ENCODE measurements around the gene SLC3A2. TPM values are rescaled to one million over a fixed set of nuclear protein-coding genes. Genes with fewer than 3 reads are reported as not detected.

SLC3A2 gene
- total RNA-seq, 1 experiment from 2014 or later: 619 TPM

DNA sequence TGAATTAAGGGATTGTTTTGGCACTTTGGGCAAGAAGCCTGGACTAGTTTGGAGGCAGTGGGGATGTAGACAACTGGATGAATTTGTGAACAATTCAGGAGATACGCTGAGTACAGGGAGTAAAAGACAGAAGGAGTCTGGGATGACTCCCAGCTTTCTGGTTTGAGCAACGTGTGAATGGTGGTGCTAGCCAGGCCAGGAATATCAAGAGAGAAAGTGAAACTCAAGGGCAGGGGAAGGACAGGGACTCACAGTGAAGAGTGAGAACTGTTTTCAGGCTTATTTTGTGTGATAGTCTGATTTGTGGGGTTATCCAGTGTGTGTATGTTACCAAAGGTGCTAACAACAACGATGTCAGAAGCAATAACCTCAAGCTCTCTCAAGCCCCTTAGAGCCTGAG, 24.6 kb downstream of the SLC3A2 start:
- H4K20me1 ChIP-seq (ENCODE audit: insufficient read depth): no peaks in the 10 kb centered on the region
- H3K4me1 ChIP-seq (replicated peaks; ENCODE audit: insufficient read depth): 0 out of 2 replicates have a peak, but pooled peaks cover 7% of the 10 kb centered on the region
- peaks cover 64% of the 10 kb centered on the region for H3K27me3 ChIP-seq (ENCODE audit: insufficient read depth, low read depth)
- peak overlapping the region; percentile 27 for H3K4me2 ChIP-seq
- H3K9me3 ChIP-seq (ENCODE audit: insufficient read depth, low read depth): no peaks in the 10 kb centered on the region
- TF ChIP-seq EZH2 (IDR thresholded peaks at IDR 0.05; ENCODE audit: low read depth) (no peak), CTCF (conservative IDR thresholded peaks at IDR 0.05) (no peak)
- BruUV-seq (replicated peaks): no TSS peak
- no peaks in the 10 kb centered on the region for H3K79me2 ChIP-seq (ENCODE audit: low read depth)
- no peaks in the 10 kb centered on the region for H3K36me3 ChIP-seq (ENCODE audit: low read depth)
- H3K9me2 ChIP-seq (ENCODE audit: insufficient read depth): no peaks in the 10 kb centered on the region
- no peak overlapping the region for H3K27ac ChIP-seq
- intact Hi-C loops (cut with micrococcal nuclease; ENCODE audit: unreplicated experiment): loop anchor here (10.0 kb wide), 2 partner anchors 730 to 920 kb away; no protein-coding TSS in a partner anchor
- no peak overlapping the region for H3K4me3 ChIP-seq
- no peak for DNase-seq
- ChIA-PET CTCF (interaction anchor here (0.6 to 1.6 kb wide), 13 partner anchors 14 to 833 kb away, joined by 3 to 11 read pairs (median 3); no protein-coding TSS in a partner anchor), POLR2A (ENCODE audit: unreplicated experiment) (no interaction called here)
- no peaks in the 10 kb centered on the region for H3F3A ChIP-seq (ENCODE audit: insufficient read depth, low read depth)
- no peak overlapping the region for H2AFZ ChIP-seq

DNA sequence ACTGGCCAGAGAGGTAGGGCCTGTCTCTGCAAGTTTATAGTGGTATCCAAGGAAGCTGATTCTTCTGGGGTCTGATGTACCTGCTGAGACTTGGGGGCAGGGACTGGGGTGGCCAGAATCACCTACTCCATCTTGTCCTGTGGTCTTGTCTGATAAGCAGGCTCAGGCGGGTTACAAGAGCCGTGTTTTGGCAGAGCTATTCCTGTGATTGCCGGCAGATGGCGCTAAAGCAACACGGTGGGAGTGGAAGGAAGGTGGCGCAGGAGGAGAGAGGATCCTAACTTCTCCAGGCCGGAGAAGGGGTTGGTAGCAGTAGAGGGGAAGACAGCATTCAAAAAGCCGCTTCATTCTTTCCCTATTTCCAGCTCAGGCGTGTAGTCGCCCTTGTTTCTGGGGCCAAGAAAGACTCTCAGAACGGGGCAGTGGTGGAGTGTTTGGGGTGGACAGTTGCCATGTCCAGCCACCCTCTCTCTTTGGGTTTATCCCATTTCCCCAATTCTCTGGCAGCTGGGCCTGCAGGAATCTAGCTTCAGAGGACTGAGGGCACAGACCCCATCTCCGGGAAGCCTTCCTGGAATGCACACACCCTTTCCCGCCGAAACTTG, 25.3 kb downstream of the SLC3A2 start:
- BruUV-seq (replicated peaks): no TSS peak
- no peaks in the 10 kb centered on the region for H4K20me1 ChIP-seq (ENCODE audit: insufficient read depth)
- H3F3A ChIP-seq (ENCODE audit: insufficient read depth, low read depth): no peaks in the 10 kb centered on the region
- TF ChIP-seq CTCF (conservative IDR thresholded peaks at IDR 0.05): peak; percentile 99
- TF ChIP-seq EZH2 (IDR thresholded peaks at IDR 0.05; ENCODE audit: low read depth): no peak
- H2AFZ ChIP-seq: no peak overlapping the region
- no peaks in the 10 kb centered on the region for H3K9me3 ChIP-seq (ENCODE audit: insufficient read depth, low read depth)
- ChIA-PET POLR2A (ENCODE audit: unreplicated experiment) (interaction anchor here (0.7 kb wide), 1 partner anchor 65 kb away, joined by 5 read pairs; no protein-coding TSS in a partner anchor), CTCF (interaction anchor here (0.5 to 1.6 kb wide), 14 partner anchors 13 to 832 kb away, joined by 3 to 11 read pairs (median 4); no protein-coding TSS in a partner anchor)
- H3K9me2 ChIP-seq (ENCODE audit: insufficient read depth): no peaks in the 10 kb centered on the region
- 0 out of 2 replicates have a peak, but pooled peaks cover 7% of the 10 kb centered on the region for H3K4me1 ChIP-seq (replicated peaks; ENCODE audit: insufficient read depth)
- no peak overlapping the region for H3K4me3 ChIP-seq
- 0 out of 2 replicates have a peak overlapping the region, but pooled peaks have one; percentile 27 for H3K4me2 ChIP-seq
- H3K27me3 ChIP-seq (ENCODE audit: insufficient read depth, low read depth): peaks cover 62% of the 10 kb centered on the region
- peak; percentile 69 to 82 for DNase-seq
- no peaks in the 10 kb centered on the region for H3K79me2 ChIP-seq (ENCODE audit: low read depth)
- no peaks in the 10 kb centered on the region for H3K36me3 ChIP-seq (ENCODE audit: low read depth)
- intact Hi-C loops (cut with micrococcal nuclease; ENCODE audit: unreplicated experiment): loop anchor here (1.0 to 10.0 kb wide), 4 partner anchors 118 to 919 kb away; no protein-coding TSS in a partner anchor
- no peak overlapping the region for H3K27ac ChIP-seq

DNA sequence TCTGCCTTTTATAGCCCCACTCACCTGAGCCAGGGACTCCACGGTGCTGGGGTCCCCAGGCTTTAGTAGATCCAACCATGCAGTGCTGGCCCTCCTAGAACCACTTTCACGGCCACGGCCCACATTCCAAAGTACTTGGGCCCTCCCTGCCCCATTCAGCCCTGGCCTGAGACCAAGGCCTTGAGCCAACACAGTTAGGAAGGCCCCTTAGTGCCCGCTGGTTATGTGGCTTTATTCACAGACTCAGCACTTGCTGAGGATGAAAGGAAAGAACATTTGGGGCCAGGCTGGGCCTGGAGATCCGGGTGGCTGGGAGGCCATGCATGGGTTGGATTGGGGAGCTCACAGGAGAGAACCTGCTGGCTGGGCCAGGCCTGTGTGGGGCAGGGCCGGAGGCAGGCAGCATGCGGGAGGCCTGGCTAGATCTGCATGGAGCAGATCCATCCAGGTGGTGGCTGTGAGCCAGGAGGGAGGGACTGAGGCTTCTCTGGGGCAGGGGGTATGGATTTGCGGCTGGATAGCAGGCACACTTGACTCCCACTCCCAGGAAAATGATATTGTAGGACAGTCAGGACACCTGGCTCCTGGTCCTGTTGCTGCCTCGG, 27.9 kb downstream of the SLC3A2 start:
- no peak overlapping the region for H3K4me3 ChIP-seq
- intact Hi-C loops (cut with micrococcal nuclease; ENCODE audit: unreplicated experiment): loop anchor here (10.0 kb wide), 2 partner anchors 726 to 916 kb away; no protein-coding TSS in a partner anchor

More for the DNA sequence above, 27.9 kb downstream of the SLC3A2 start:
- Histone ChIP-seq H3K9me3 (ENCODE audit: insufficient read depth, low read depth) (no peaks in the 10 kb centered on the region), H3K4me1 (replicated peaks; ENCODE audit: insufficient read depth) (0 out of 2 replicates have a peak, but pooled peaks cover 7% of the 10 kb centered on the region), H3K9me2 (ENCODE audit: insufficient read depth) (no peaks in the 10 kb centered on the region), H3K36me3 (ENCODE audit: low read depth) (no peaks in the 10 kb centered on the region), H2AFZ (no peak overlapping the region), H3K27ac (no peak overlapping the region), H3K4me2 (no peak overlapping the region), H3F3A (ENCODE audit: insufficient read depth, low read depth) (no peaks in the 10 kb centered on the region), H4K20me1 (ENCODE audit: insufficient read depth) (no peaks in the 10 kb centered on the region), H3K27me3 (ENCODE audit: insufficient read depth, low read depth) (peaks cover 38% of the 10 kb centered on the region), H3K79me2 (ENCODE audit: low read depth) (no peaks in the 10 kb centered on the region)
- POLR2A ChIA-PET (ENCODE audit: unreplicated experiment): no interaction called here
- DNase-seq: no peak
- BruUV-seq (replicated peaks): no TSS peak
- CTCF ChIA-PET: interaction anchor here (0.6 kb wide), 3 partner anchors 9 to 113 kb away, joined by 3 to 8 read pairs (median 4); no protein-coding TSS in a partner anchor
- no peak for TF ChIP-seq EZH2 (IDR thresholded peaks at IDR 0.05; ENCODE audit: low read depth)
- TF ChIP-seq CTCF (conservative IDR thresholded peaks at IDR 0.05): no peak
